Measurements from ENCODE around the gene MAN1C1.

DNA sequence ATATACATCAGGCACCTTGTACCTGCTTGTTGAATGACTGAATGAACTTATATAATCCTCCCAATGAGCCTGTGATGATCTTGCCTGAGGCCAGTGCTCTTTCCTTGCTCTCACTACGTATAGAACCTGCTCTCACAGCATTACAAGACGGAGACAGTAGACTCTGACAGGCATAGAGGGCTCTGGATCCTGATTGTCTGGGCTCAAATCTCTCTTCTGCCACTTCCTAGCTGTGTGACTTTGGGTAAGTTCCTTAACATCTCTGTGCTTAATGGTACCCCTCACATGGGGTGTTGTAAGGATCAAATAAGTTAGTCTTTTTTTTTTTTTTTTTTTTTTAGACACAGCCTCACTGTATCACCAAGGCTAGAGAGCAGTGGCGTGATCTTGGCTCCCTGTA lies 4.2 kb upstream of the MAN1C1 start:
- TF ChIP-seq EZH2phosphoT487 (IDR thresholded peaks at IDR 0.05; ENCODE audit: borderline replicate concordance, low read depth) (no peak), SIN3A (IDR thresholded peaks at IDR 0.05; ENCODE audit: borderline replicate concordance, low read depth, low read length) (no peak), CTCF (IDR thresholded peaks at IDR 0.05) (no peak), TAF1 (IDR thresholded peaks at IDR 0.05; ENCODE audit: borderline replicate concordance, low read depth, low read length) (no peak), MAX (IDR thresholded peaks at IDR 0.05; ENCODE audit: low read depth) (no peak)
